ENCODE measurements around the gene AMIGO1.

AMIGO1 gene

DNA sequence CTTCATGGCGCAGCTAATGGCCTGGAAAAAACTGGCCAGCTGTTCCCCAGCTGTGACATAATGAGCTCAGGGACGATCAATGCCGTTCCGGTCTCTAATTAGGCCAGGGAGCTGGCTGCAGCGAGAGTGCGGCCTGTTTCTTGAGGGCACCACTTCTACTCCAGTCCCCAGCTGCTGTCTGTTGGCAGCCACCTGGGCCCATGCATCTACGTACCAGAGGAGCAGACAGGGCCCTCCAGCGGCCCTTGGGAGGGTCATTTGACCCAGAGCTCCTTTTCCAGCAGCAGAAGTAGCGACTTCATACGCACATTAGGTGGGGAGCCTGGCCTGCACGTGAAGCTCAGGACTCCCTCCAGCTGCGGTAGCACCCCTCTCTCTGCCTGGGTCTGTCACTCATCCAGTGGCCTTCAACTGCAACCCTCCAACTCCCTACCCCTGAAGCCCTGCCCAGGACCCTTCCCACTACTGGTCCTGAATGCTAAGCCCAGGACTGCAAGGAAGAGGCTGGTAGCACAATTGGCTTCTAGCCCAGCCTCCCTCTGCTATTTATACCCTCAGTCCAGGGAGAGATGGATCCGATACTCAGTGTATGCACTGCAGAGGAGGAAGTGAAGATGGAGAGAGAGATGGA is 21.0 kb upstream of the AMIGO1 start:
- Histone ChIP-seq H3K9me3 (no peaks in the 10 kb centered on the region), H3K36me3 (no peaks in the 10 kb centered on the region), H3K27me3 (no peaks in the 10 kb centered on the region), H3K4me1 (peaks cover 19% of the 10 kb centered on the region), H3K4me3 (ENCODE audit: low read depth, low read length) (no peak overlapping the region)
- TF ChIP-seq CTCF (IDR thresholded peaks at IDR 0.05; ENCODE audit: low read depth, low read length), result no peak
- DNase-seq, result peak; percentile 58

- TF ChIP-seq CTCF (IDR thresholded peaks at IDR 0.05; ENCODE audit: low read depth, low read length), result no peak
- no peak overlapping the region for H3K4me3 ChIP-seq (ENCODE audit: low read depth, low read length)
- peak; percentile 29 for DNase-seq
- H3K4me1 ChIP-seq, result peaks cover 19% of the 10 kb centered on the region
- H3K9me3 ChIP-seq, result no peaks in the 10 kb centered on the region
- no peaks in the 10 kb centered on the region for H3K27me3 ChIP-seq
- H3K36me3 ChIP-seq, result no peaks in the 10 kb centered on the region
Measured at GRCh38 chr1:109529881-109530456, 20.4 kb upstream of the AMIGO1 start.

DNA sequence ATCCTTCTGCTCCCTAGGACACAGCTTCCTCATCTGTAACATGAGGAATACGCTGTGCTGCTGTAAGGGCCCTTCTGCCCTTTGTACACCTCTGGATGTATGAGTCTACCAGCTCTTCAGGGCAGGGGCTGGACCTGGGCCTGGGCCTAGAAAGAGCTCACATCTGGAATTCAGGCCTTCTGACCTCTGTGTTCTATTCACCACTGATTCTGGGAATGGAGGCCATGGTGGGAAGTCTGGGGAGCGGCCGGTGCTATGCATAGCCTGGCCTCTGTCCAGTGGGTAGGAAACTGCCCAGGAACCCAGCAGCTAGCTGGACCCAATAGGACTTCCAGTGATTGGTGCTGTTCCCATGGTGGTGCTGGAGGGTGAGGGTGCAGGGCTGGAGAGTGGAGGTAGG is 19.2 kb upstream of the AMIGO1 start:
- no peak for DNase-seq
- Histone ChIP-seq H3K4me1 (peaks cover 19% of the 10 kb centered on the region), H3K27me3 (no peaks in the 10 kb centered on the region), H3K4me3 (ENCODE audit: low read depth, low read length) (no peak overlapping the region), H3K36me3 (no peaks in the 10 kb centered on the region), H3K9me3 (no peaks in the 10 kb centered on the region)
- no peak for TF ChIP-seq CTCF (IDR thresholded peaks at IDR 0.05; ENCODE audit: low read depth, low read length)

DNA sequence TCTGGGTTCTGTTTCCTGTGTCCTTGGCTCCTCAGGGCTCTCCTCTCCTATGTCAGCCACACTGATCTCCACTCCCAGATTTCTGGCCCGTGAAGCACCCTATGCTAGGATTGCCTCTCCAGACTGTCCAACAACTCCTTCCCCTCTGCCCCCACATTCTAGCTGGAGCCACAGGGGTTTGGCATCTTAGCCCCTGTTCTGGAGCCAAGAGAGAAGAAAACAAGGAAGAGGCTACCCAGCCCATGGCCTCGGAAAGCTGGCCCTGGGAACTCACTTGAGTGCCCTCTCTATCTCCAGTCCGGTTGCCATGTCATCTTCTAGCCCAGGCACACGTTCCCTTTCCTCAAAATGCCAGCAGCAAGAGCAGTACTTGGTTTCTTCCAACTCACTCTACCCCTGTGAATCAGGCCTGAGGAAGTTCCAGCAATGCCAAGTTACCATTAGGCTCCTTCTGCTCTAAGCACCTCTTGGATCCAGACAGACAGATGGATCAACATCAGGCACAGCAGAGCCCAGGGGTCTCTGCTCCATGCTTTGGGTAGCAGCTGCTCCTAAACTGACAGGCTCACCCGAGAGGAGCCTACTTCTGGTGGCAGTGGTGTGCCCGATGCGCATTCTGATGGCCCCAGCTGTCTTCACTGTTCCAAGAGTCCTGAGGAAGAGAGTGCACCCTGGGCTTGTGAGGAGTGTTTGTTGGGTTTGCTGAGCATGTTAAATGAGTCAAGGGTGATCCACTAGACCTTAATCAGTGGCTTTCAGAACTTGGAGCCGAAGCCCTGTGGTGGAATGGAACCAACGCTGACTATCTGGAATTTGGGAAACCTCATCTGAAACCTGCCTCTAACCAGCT is 18.5 kb upstream of the AMIGO1 start:
- peaks cover 19% of the 10 kb centered on the region for H3K4me1 ChIP-seq
- H3K4me3 ChIP-seq (ENCODE audit: low read depth, low read length), result no peak overlapping the region
- TF ChIP-seq CTCF (IDR thresholded peaks at IDR 0.05; ENCODE audit: low read depth, low read length), result no peak
- no peaks in the 10 kb centered on the region for H3K27me3 ChIP-seq
- no peaks in the 10 kb centered on the region for H3K36me3 ChIP-seq
- no peaks in the 10 kb centered on the region for H3K9me3 ChIP-seq
- no peak for DNase-seq

- H3K4me1 ChIP-seq, result peaks cover 16% of the 10 kb centered on the region
- no peak for DNase-seq
Measured at GRCh38 chr1:109527098-109527811, 17.7 kb upstream of the AMIGO1 start.

More at GRCh38 chr1:109527098-109527811, 17.7 kb upstream of the AMIGO1 start:
- no peaks in the 10 kb centered on the region for H3K9me3 ChIP-seq
- TF ChIP-seq CTCF (IDR thresholded peaks at IDR 0.05; ENCODE audit: low read depth, low read length), result no peak
- H3K36me3 ChIP-seq, result no peaks in the 10 kb centered on the region
- H3K4me3 ChIP-seq (ENCODE audit: low read depth, low read length), result no peak overlapping the region
- H3K27me3 ChIP-seq, result no peaks in the 10 kb centered on the region

Data from BE2C (cell line).